ENCODE data around the gene IRX4.

Gene IRX4

DNA sequence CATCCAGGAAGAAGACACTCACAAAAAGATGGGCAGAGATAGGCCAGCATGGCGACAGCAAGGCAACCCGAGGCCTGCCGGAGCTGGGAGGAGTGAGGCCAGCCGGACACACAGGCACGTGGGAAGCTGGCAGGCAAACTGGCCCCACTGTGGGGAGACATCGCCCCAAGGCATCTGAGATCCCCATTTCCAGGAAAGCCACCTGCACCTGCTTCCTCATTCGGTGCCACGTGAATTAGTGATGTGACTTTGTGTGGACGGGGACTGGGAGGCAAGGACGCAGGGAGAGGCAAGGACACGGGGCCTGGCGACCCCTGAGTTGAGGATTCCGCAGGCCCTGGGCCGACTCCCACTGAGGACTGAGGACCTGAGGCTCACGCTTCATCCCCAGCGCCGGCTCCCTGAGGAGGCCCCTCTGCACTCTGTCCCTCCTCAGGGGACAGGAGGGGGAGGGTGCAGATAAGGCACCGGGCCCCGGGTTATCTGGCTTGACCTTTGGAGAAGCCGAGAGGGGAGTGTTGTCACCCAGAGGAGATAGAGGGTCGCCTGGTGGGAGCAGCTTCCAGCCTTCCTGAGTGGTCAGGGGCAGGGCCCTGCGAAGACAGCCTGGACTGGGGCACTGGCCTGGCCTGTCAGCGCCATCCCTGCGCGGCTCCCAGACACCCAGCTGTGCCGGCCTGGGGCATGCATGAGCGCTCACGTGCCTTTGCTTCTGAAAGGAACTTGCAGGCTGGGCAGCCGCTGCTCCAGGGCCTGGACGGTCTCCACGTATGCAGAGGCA lies 41.8 kb downstream of the IRX4 start:
- no peak for DNase-seq (ENCODE audit: low read depth in 2 of 3, low spot score in 2 of 3)

DNA sequence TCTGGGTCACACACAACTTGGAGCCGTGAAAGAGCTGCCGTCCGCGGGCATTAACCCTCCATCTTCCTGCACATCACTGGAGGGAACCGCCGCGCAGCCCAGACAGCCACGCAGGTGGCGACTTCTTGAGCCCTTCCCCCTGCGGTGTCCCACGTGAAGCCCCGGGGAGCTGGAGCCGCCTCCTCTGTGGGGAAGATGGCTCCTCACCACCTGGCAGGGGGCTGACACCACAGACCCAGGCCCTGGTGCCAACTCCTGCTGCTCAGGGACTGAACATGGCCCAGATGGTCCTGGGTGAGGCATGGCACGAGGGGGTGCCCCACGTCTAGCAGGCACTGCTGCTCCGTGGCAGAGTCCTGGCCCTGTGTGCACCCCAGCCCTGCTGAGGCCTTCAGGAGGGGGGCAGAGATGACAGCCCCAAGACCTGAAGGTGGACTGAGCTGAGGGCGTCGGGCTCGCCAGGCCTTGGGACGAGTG lies 42.6 kb downstream of the IRX4 start:
- no peak for DNase-seq (ENCODE audit: low read depth in 2 of 3, low spot score in 2 of 3)

DNA sequence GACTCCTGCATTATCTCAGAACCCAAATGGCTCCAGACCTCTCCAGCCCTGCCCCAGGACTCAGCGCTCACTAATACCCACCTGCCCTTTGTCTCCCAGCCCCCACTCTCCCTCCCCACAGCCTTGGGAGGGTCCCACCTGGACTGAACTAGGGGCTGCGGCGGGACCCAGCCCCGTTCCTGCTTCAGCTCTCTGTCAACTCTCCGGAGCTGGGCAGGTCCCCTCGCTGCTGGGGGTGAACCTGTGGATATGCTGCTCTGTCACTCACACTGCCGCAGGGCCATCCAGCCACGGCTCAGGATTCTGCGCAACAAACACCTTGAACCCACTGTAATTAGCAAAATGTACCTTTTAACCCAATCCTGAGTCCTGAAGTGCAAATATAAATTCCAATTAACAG lies 44.7 kb downstream of the IRX4 start:
- no peak for DNase-seq (ENCODE audit: low read depth in 2 of 3, low spot score in 2 of 3)

DNA sequence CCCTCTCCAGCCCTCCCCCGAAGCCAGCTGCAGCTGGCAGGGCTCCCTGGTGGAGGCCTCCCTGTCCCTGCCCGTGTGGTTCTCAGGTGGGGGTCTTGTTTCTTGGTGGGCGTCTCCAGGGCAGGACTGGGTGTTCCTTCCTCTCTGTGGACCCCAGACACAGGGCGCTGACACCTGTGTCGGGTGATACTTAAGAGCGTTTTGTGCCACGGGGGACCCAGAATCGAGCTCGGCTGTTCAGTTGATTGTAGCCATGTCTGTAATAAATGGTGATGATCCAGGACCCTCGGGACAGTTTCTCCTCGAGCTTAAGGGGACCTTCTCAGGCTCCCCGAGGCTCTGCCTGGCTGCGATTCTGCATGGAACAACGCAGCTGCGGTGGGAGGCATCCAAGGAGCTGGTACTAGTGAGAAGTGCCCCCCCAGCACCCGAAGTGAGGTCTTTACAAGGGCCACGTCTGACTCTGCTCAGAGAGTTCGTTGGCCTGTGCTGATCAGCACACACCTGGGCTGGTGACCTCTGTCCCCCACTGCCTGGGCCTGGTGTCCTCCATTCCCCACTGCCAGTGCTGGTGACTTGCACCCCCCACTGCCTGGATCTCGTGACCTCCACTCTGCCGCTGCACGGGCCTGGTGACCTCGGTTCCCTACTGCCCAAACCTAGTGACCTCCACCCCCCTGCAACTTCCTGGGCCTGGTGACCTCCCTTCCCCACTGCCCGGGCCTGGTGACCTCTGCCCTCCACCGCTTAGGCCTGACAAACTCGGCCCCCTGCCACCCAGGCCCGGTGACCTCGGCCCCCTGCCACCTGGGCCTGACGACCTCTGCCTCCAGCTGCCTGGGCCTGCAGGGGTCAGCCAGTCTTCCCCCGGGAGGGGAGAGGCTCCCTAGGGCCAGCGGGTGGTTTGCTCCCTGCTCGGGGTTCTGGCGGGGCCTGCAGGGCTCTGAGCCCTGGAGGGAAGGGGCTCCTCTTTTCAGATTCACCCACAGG lies 45.5 kb downstream of the IRX4 start:
- DNase-seq (ENCODE audit: low read depth in 2 of 3, low spot score in 2 of 3): no peak

DNA sequence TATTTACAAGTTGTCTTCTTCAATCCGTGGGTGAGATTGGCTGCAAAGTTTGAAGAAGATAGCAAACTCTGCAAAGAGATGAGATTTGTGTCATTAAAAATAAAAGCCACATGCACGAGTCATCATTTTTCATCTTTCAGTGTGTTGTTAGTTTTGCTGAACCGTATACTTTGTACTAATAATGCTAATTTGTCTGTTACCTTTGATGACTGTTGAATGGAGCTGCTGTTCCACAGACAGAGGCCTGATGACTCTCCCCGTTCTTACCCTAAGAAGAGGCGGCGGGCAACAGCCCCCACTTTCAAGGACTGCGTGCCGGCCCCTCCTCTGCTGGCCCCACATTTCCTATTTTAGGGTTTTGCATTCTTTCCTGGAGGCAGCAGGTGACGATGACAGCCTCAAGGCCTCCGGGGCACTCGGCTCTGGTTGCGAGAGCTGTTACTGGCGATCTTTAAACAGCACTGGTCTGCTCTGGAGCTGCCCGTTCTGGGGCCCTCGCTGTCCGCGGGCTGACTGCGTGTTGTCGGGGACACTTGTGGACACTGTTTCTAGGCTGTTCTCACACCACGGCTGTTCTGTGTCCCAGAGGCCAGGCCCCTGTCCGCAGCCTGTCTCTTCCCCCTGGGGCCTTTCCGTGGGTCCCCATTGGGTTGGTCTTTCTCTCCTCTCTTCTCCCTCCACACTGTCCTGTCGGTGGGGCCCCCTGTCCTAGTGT lies 46.4 kb downstream of the IRX4 start:
- no peak for DNase-seq (ENCODE audit: low read depth in 2 of 3, low spot score in 2 of 3)

DNA sequence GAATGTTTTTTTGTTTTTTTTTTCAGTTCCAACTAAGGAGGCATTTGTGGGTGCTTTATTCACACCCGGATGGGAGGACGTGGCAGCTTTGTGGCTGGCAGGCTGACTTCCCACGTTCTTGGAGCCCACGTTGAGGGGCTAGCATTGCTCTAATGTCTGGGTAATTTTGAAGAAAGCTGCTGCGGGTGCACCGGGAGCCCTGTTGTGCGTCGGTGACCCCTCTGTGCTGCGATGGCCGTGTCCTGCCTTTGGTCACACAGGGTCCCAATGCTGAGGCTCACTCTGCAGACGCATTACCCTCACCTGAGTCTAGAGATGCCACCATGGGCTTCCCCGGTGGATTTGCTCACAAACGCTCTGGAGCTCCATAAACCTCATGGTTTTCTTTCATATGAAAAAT lies 47.3 kb downstream of the IRX4 start:
- no peak for DNase-seq (ENCODE audit: low read depth in 2 of 3, low spot score in 2 of 3)

DNA sequence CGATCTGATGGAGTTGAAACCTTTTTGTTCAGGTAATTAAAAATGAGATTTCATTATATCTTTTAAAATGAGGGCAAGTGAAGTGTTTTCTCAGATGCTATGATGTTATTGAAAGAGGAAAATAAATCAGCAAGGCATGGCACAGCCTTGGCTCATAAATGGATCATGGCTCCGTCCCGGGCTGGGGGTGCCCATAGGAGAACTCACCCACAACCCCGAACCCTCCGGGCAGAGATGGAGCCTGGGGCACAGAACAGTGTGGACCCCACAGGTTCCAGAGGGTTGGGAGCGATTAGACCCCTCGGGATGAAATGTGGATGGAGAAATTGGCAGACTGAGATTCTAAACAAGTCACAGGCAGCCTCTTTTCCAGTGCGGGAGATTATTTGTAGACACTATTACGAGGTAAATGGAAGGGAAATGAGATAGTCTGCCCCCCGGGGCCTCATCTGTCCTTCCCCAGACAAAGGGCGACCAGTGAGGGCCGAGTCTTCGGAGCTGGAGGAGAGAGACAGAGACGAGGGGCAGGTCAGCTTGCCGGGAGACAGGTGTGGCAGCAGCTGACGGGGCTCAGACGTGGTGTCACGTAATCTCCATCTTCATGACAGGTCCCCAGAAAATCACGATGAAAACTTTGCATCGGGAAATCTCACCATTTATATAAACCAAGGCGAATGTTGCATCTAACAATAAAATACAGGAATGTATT lies 47.9 kb downstream of the IRX4 start:
- no peak for DNase-seq (ENCODE audit: low read depth in 2 of 3, low spot score in 2 of 3)

DNA sequence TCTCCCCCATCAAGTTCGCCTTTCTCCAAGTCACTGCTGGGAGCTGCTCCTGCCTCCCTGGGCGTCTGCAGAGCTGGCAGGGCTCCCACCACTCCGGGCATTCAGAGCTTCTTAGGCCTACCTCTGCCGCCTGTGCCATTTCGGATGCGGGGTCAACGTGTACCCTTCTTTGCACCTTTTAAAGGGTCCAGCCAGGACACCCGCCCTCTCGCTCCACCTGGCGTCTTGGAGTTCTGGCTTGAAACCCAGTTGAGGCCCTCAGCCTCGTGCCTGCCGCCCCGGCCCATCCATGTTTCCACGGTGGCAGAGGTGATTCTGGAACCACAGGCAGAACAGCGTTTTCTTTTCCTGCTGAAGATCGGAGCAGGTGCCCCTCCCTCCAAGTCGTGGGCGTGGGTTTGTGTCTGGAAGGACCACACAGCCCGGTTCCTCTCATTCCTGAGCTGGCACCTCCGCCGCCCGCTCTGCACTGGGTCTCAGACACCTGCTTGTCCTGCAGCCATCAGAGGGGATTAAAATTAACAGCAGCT lies 48.6 kb downstream of the IRX4 start:
- DNase-seq (ENCODE audit: low read depth in 2 of 3, low spot score in 2 of 3): no peak

DNA sequence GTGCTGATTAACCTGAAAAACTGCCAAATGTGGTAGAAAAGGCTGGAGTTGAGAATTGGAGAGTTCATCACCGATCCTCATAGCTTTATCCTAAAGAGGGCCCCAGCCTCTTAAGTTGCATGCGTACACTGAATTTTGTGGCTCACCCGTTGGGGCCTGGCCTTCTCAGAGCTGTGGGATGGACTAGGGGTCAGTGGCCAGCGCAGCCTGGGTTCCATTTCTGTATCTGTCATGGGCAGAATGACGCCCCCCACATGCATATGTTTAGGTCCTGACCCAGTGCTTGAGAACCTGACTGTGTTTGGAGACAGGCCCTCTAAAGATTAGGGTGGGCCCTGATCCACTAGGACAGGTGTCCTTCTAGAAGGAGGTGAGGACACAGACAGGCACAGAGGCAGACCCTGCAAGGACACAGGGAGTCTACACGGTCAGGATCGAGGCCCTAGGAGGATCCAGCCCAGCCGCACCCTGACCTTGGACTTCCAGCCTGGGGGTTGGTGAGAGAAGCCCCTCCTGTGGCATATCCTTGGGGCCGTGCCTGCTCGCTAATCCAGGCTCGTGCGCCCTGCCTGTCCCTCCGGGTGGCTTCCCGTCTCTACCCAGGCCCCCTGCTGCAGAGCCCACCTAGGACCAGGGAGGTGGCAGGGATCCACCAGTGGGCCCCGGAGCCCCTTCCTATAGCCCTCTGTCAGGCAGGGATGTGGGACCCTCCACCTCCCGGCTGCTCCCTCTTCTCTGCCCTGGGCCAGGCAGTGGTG lies 49.3 kb downstream of the IRX4 start:
- no peak for DNase-seq (ENCODE audit: low read depth in 2 of 3, low spot score in 2 of 3)

DNA sequence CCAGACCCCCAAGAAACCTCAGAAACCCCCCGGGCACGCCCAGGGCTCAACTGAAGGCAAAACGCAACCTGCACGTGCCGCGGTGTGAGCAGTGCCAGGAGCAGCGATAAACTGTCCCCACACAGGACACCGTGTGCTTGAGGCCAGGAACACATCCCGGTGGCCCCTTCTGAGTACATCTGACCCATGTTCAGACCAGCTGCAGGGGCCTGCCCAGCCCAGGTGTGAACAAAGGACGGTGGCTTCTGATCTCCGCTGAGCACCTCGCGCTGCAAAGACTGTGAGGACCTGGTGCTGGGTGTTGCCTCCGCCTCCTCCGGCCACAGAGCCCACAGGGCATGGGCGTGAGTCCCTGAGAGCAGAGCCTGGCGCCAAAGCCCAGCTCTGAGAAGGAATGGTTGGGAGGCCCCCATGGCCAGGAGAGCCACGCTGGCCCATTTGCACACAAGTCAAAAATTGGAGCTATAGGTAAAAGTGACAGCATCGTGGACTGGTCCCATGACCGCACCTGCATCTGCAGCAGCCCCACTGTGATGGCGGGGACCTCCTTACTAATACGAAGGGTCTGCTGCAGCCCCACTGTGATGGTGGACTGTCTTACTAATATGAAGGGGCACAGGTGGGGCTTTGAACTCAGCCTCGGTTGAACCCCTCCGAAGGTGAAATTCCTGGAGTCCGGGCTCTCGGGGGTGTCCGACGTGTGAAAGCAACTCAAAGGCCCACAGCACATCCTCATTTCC lies 50.0 kb downstream of the IRX4 start:
- no peak for DNase-seq (ENCODE audit: low read depth in 2 of 3, low spot score in 2 of 3)

DNA sequence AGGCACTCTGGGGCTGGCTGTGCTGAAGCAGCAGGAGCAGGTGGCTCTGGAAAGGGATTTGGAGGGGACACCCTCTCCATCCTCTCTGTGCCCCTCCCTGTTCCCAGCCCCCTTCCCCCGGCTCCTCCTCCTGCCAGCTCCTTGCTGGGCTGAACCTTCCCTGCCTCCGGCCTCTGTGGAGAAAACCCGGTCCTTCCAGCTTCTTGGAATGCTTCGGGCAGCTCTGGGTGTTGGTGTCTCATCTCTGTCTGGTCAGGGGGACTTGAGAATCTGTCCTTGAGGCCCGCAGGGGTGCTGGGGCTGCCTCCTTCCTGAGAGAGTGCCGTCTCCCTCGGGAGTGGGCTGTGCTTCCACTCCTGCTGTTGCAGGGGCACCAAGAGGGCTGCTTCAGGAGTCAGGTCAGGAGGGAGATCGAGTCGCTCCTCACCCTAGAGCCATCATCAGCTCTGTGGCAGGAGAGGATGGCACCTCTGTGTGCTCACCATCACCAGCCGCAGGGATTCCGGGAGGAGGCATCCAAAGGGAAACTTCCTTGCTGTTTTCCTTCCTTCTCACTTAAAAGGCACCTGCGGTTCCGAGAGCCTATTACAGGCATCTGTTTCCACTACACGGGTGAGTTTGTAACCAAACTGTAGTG lies 50.9 kb downstream of the IRX4 start:
- DNase-seq (ENCODE audit: low read depth in 2 of 3, low spot score in 2 of 3): no peak

DNA sequence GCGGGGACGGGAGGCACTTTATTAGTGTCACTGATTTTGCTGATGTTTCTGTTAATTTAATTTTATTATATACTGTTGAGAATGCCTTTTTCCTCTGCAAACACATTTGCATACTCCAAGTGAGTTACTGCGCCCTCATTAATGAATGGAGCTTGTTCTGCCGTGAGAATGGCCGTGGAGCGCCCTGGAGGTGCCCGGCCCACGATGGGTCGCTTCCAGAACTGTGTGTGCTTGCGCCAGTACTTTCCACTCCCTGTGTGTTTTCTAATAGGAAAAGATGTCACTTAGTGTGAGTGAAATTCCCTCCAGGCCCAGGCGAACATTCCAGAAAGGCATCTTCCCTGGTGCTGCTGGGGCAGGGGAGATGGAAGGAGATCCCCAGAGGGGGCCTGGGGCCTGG lies 51.5 kb downstream of the IRX4 start:
- DNase-seq (ENCODE audit: low read depth in 2 of 3, low spot score in 2 of 3): no peak

DNA sequence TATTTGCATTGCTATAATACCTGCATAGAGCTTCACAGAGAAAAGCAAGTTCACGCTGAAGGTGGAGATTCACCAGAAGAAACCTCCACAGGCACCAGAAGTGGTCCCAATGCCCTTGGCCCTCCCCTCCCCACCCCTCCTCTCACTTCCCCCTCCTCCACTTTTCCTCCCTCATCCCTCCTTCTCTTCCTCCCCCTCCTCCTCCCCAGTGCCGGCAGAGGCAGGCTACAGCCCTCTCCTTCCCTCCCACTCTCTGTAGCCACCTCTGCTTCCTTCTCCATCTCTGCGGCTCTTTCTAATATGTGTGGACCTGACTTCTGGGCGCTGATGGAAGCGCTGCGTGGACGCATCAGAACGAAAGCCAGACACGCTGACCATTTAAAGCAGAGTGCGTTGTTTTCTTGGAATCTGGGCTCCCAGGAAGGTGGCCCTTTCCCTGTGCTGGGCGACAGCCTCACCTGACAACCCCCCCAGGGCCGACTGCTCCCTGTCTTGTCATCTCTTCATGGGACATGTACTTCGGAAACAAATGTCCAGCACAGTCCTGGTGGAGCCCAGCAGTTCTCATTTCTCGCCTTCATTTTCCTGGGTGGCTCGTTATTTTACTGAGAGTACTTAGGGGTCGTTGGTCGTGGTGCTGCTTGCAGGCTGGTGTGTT lies 52.0 kb downstream of the IRX4 start:
- DNase-seq (ENCODE audit: low read depth in 2 of 3, low spot score in 2 of 3): no peak

DNA sequence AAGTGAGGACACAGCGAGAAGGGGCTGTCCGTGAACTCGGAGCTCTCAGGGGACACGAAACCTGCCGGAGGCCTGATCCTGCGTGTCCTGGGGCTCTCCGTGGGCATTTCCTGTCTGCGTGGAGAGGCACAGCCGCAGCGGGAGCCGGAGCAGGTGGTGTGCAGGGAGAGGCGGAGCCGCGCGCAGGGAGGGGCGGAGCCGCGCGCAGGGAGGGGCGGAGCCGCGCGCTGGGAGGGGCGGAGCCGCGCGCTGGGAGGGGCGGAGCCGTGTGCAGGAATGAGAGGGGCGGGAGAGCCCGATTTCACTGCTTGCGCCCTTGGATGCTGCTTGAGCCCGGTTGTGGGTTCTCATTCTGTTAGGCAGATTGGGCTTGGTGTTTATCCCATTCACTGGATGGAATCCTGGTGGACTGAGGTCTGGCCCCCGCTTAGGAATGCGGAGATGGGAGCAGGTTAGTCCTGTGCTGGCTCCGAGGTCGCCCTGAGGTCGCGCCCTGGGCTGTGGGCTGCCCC lies 54.8 kb downstream of the IRX4 start:
- DNase-seq (ENCODE audit: low read depth in 2 of 3, low spot score in 2 of 3): no peak
